HepG2 (cell line): ENCODE data around the gene LHPP. TPM values are rescaled to one million over a fixed set of nuclear protein-coding genes. Genes with fewer than 3 reads are reported as not detected.

ENCODE experiments used
- ATAC-seq: fragments of 200-7000 bp; cut with Tn5 transposase; 3 replicates; pipeline ENCODE4 v1.9.1; 2020; ENCODE audit warnings: mild to moderate bottlenecking, moderate library complexity
- BruUV-seq: library from RNA; stranded (reverse); fragments of 400-500 nt; replicated peaks from 2 replicates; lab custom pipeline; 2021; lab: Mats Ljungman, UMichigan
- CTCF ChIA-PET: fragments of 300-600 bp; formaldehyde crosslinking; extraction: SDS; loops from one replicate; lab custom pipeline; 2021; ENCODE audit warnings: low total read pairs, inconsistent platforms, low intra/inter-chr PET ratio; lab: Yijun Ruan, JAX
- POLR2A ChIA-PET: fragments of 350-600 bp; sonication (Branson Sonifier 250); formaldehyde crosslinking; loops from one replicate; lab custom pipeline; 2020; ENCODE audit warnings: antibody characterized with exemption, inconsistent platforms; lab: Yijun Ruan, JAX
- DNase-seq: peaks from one replicate; pipeline ENCODE4 v3.0.0-alpha.2; 2015; ENCODE audit warnings: low spot score
- FAIRE-seq: peaks from 3 replicates; lab custom pipeline; 2011; peaks lifted over from hg19 to GRCh38; lab: Jason Lieb, UNC
- H2AFZ ChIP-seq: one replicate; pipeline ENCODE4 v1.6.1; 2011; ENCODE audit warnings: low read length, inconsistent platforms
- H3K27ac ChIP-seq: fragments of 300-600 bp; 3 replicates; pipeline ENCODE4 v1.8.0; 2011; ENCODE audit warnings: mixed run types, mild to moderate bottlenecking, mixed read lengths, low read length, inconsistent platforms; ENCODE audit not compliant: insufficient read depth; ENCODE audit errors: extremely low read length
- H3K27me3 ChIP-seq, 2 experiments: fragments of 200-600 bp in 1 of 2; 2 replicates in 1 of 2; 3 replicates in 1 of 2; pipeline versions ENCODE4 v1.6.0 to v1.8.0; 2011; ENCODE audit warnings: low read length in 2 of 2, mild to moderate bottlenecking in 2 of 2, moderate library complexity in 2 of 2, inconsistent platforms in 1 of 2; ENCODE audit not compliant: insufficient read depth in 2 of 2, control insufficient read depth in 1 of 2
- H3K36me3 ChIP-seq, 2 experiments: fragments of 200-600 bp in 1 of 2; replicated peaks in 1 of 2; 2 replicates in 1 of 2; 3 replicates in 1 of 2; pipeline versions ENCODE4 v1.5.1 to v1.8.0; 2011; ENCODE audit warnings: low read length in 2 of 2, inconsistent platforms in 1 of 2; ENCODE audit not compliant: insufficient read depth in 2 of 2, control insufficient read depth in 1 of 2
- H3K4me1 ChIP-seq: 2 replicates; pipeline ENCODE4 v1.5.1; 2012; ENCODE audit warnings: low read length, inconsistent platforms; ENCODE audit not compliant: insufficient read depth
- H3K4me2 ChIP-seq: 2 replicates; pipeline ENCODE4 v1.6.0; 2011; ENCODE audit warnings: low read depth, low read length, inconsistent platforms
- H3K4me3 ChIP-seq, 3 experiments: fragments of 200-600 bp in 1 of 3; sonication (generic), shearing (Covaris generic) in 1 of 3; replicated peaks in 1 of 3; 2 replicates each; pipeline ENCODE4 v1.5.1; 2011 to 2016; ENCODE audit warnings: low read length in 3 of 3, inconsistent platforms in 2 of 3, low read depth in 2 of 3, mild to moderate bottlenecking in 2 of 3, control low read depth in 1 of 3, mixed read lengths in 1 of 3; ENCODE audit not compliant: insufficient read depth in 1 of 3
- H3K79me2 ChIP-seq: one replicate; pipeline ENCODE4 v1.6.1; 2011; ENCODE audit warnings: low read length, inconsistent platforms; ENCODE audit not compliant: insufficient read depth
- H3K9ac ChIP-seq: 2 replicates; pipeline ENCODE4 v1.6.0; 2011; ENCODE audit warnings: mild to moderate bottlenecking, low read depth, low read length, inconsistent platforms; ENCODE audit not compliant: insufficient read depth
- H3K9me3 ChIP-seq: 2 replicates; pipeline ENCODE4 v1.5.1; 2012; ENCODE audit warnings: mild to moderate bottlenecking, low read length
- H4K20me1 ChIP-seq: 2 replicates; pipeline ENCODE4 v1.6.0; 2011; ENCODE audit warnings: inconsistent platforms, mild to moderate bottlenecking, low read length, moderate library complexity; ENCODE audit not compliant: insufficient read depth
- ARNT ChIP-seq: fragments of 450-650 bp; IDR thresholded peaks from 2 replicates; pipeline ENCODE4 v1.6.1; 2017
- DDIT3 ChIP-seq: sonication (generic); formaldehyde crosslinking; IDR thresholded peaks from 2 replicates; pipeline ENCODE4 v1.4.0; 2020; ENCODE audit warnings: mild to moderate bottlenecking, missing genetic modification reagents
- DR1 ChIP-seq: sonication (generic); formaldehyde crosslinking; IDR thresholded peaks from 2 replicates; pipeline ENCODE4 v1.8.0; 2021; ENCODE audit warnings: mild to moderate bottlenecking, missing genetic modification reagents, inconsistent platforms
- FOXP1 ChIP-seq, 2 experiments: fragments of 450-650 bp in 1 of 2; IDR thresholded peaks; 2 replicates each; pipeline ENCODE4 v1.6.1; 2017 to 2018; ENCODE audit warnings: antibody characterized with exemption in 1 of 2
- GABPA ChIP-seq, 2 experiments: IDR thresholded peaks; 2 replicates each; pipeline ENCODE4 v1.6.1; 2011 to 2016; ENCODE audit warnings: low read depth in 2 of 2, low read length in 1 of 2, missing biosample characterization in 1 of 2, missing genetic modification characterization in 1 of 2
- HNRNPH1 ChIP-seq: fragments of 200-400 bp; formaldehyde crosslinking; optimal IDR thresholded peaks from 2 replicates; pipeline ENCODE3; 2017; ENCODE audit warnings: mild to moderate bottlenecking, low read depth, low read length
- IRF1 ChIP-seq: sonication (generic); formaldehyde crosslinking; IDR thresholded peaks from 2 replicates; pipeline ENCODE4 v1.4.0; 2020; ENCODE audit warnings: low read depth, mild to moderate bottlenecking, missing genetic modification reagents
- KDM1A ChIP-seq: IDR thresholded peaks from 2 replicates; pipeline ENCODE4 v1.6.1; 2016; ENCODE audit warnings: missing compliant biosample characterization
- KDM4B ChIP-seq: sonication (generic); formaldehyde crosslinking; IDR thresholded peaks from 2 replicates; pipeline ENCODE4 v1.4.0; 2020; ENCODE audit warnings: missing genetic modification reagents
- KMT2A ChIP-seq: sonication (generic); formaldehyde crosslinking; IDR thresholded peaks from 2 replicates; pipeline ENCODE4 v1.4.0; 2020; ENCODE audit warnings: missing genetic modification reagents
- MIXL1 ChIP-seq: IDR thresholded peaks from 2 replicates; pipeline ENCODE4 v1.6.1; 2016
- PHF21A ChIP-seq: sonication (generic); formaldehyde crosslinking; IDR thresholded peaks from 2 replicates; pipeline ENCODE4 v1.5.0; 2020; ENCODE audit warnings: mild to moderate bottlenecking, missing genetic modification reagents
- RFX1 ChIP-seq: fragments of 450-650 bp; IDR thresholded peaks from 2 replicates; pipeline ENCODE4 v1.6.1; 2017
- SMC3 ChIP-seq: IDR thresholded peaks from 2 replicates; pipeline ENCODE4 v1.6.1; 2011; ENCODE audit warnings: low read length, improper control_type of control experiment
- TIGD3 ChIP-seq: sonication (generic); formaldehyde crosslinking; IDR thresholded peaks from 2 replicates; pipeline ENCODE4 v1.5.1; 2020; ENCODE audit warnings: mild to moderate bottlenecking, missing genetic modification reagents, borderline replicate concordance
- ZFP90 ChIP-seq: sonication (generic); formaldehyde crosslinking; IDR thresholded peaks from 2 replicates; pipeline ENCODE4 v1.8.0; 2022; ENCODE audit warnings: missing genetic modification reagents, mild to moderate bottlenecking, inconsistent platforms, borderline replicate concordance
- ZNF350 ChIP-seq: sonication (generic); formaldehyde crosslinking; IDR thresholded peaks from 2 replicates; pipeline ENCODE4 v1.4.0; 2020; ENCODE audit warnings: mild to moderate bottlenecking, low read depth, missing genetic modification reagents, borderline replicate concordance
- ZNF558 ChIP-seq: sonication (generic); formaldehyde crosslinking; IDR thresholded peaks from 2 replicates; pipeline ENCODE4 v1.9.0; 2022; ENCODE audit warnings: mild to moderate bottlenecking, missing genetic modification reagents, borderline replicate concordance
- ZNF574 ChIP-seq: sonication (generic); formaldehyde crosslinking; IDR thresholded peaks from 2 replicates; pipeline ENCODE4 v1.4.0; 2020; ENCODE audit warnings: missing genetic modification reagents
- ZNF839 ChIP-seq: sonication (generic); formaldehyde crosslinking; IDR thresholded peaks from 2 replicates; pipeline ENCODE4 v1.4.0; 2020; ENCODE audit warnings: missing genetic modification reagents, mild to moderate bottlenecking, borderline replicate concordance
- WGBS: methylation state at CpG from one replicate; pipeline ENCODE4 v1.1.6; 2017; ENCODE audit warnings: low lambda C conversion rate; 5-methylcytosine and 5-hydroxymethylcytosine counted together
- in situ Hi-C: cut with HindIII; loops from 2 replicates; pipeline ENCODE4 v1.10.0; 2017; ENCODE audit warnings: low pct_unique_long_range_greater_than_20kb; ENCODE audit not compliant: extremely low pct_ligation_motif_present
- intact Hi-C: fragments of 100-400 bp; cut with micrococcal nuclease; formaldehyde crosslinking; loops from one replicate; pipeline ENCODE4 v1.10.0; 2022; ENCODE audit not compliant: unreplicated experiment
- polyA plus RNA-seq, 8 experiments: library from polyadenylated mRNA; depleted of rRNA in 3 of 8; stranded (reverse) in 7 of 8; unstranded in 1 of 8; fragments of >200 nt; fragmentation: Illumina TruSeq in 4 of 8; extraction: Trizol in 4 of 8; gene quantifications; 2 replicates each; pipeline versions ENCODE4 v1.2.1 to v1.2.3, GENCODE V29; 2011 to 2016; ENCODE audit warnings: low read depth in 4 of 8, missing spikeins in 1 of 8, mixed read lengths in 1 of 8; ENCODE audit not compliant: insufficient read depth in 1 of 8
- total RNA-seq, 5 experiments: library from RNA; depleted of rRNA; stranded (reverse); fragments of >200 nt; fragmentation: Illumina TruSeq; extraction: Trizol; gene quantifications; 2 replicates each; pipeline ENCODE4 v1.2.3, GENCODE V29; 2016; ENCODE audit warnings: low read depth in 1 of 5

Gene LHPP
- total and polyA plus RNA-seq, 2 of the 13 experiments (the other 11 are each of a cell fraction or from before 2014, with no cell fraction given): 5.2 to 13.1 TPM

GRCh38 chr10:124497196-124497881, 35.7 kb downstream of the LHPP start:
- no peak for ATAC-seq
- in situ Hi-C loops (no loop called here), intact Hi-C loops (no loop called here)
- no peak overlapping the region for H3K4me2 ChIP-seq
- H4K20me1 ChIP-seq: no peaks in the 10 kb centered on the region
- FAIRE-seq: no peak
- ChIA-PET CTCF (no interaction called here), POLR2A (interaction anchor here (0.6 kb wide), 1 partner anchor 82 kb away, joined by 3 read pairs; no protein-coding TSS in a partner anchor)
- peaks cover 14% of the 10 kb centered on the region for H3K4me1 ChIP-seq
- no peak overlapping the region for H3K27ac ChIP-seq
- no peak for TF ChIP-seq ZNF558 (CRISPR knock-in tag)
- no peak for TF ChIP-seq GABPA (IDR thresholded peaks at IDR 0.05; ENCODE audit: low read depth, low read length)
- TF ChIP-seq GABPA (CRISPR knock-in tag; IDR thresholded peaks at IDR 0.05; ENCODE audit: low read depth): no peak
- no peak for TF ChIP-seq ZNF839
- no peak for TF ChIP-seq IRF1 (CRISPR knock-in tag)
- no peak for TF ChIP-seq ZNF350 (CRISPR knock-in tag)
- no peak for TF ChIP-seq DDIT3 (CRISPR knock-in tag)
- TF ChIP-seq FOXP1 (IDR thresholded peaks at IDR 0.05): no peak
- no peak for TF ChIP-seq FOXP1 (CRISPR knock-in tag; IDR thresholded peaks at IDR 0.05)
- no peak for TF ChIP-seq KMT2A (CRISPR knock-in tag)
- no peak for TF ChIP-seq MIXL1 (CRISPR knock-in tag)
- no peak for TF ChIP-seq SMC3
- no peak for TF ChIP-seq KDM4B
- TF ChIP-seq ZFP90 (CRISPR knock-in tag): no peak
- TF ChIP-seq RFX1: no peak
- no peak for TF ChIP-seq PHF21A (CRISPR knock-in tag)
- TF ChIP-seq HNRNPH1: no peak
- no peak for TF ChIP-seq ZNF574 (CRISPR knock-in tag)
- no peak for TF ChIP-seq TIGD3 (CRISPR knock-in tag)
- TF ChIP-seq KDM1A (CRISPR knock-in tag): no peak
- no peak for TF ChIP-seq ARNT
- no peak for TF ChIP-seq DR1 (CRISPR knock-in tag)
- WGBS: 93% methylated on average over 14 of the region's 15 CpGs
- H3K27me3 ChIP-seq: no peaks in the 10 kb centered on the region
- H3K9ac ChIP-seq: no peak overlapping the region
- no peak overlapping the region for H3K4me3 ChIP-seq
- H3K79me2 ChIP-seq: no peaks in the 10 kb centered on the region
- H2AFZ ChIP-seq: no peak overlapping the region
- DNase-seq: no peak
- H3K9me3 ChIP-seq: no peaks in the 10 kb centered on the region
- no TSS peak for BruUV-seq
- no peaks in the 10 kb centered on the region for H3K36me3 ChIP-seq
